Neural progenitor cell (in vitro differentiated cells): Measurements from ENCODE around the gene CBFB. TPM values are rescaled to one million over a fixed set of nuclear protein-coding genes. Genes with fewer than 3 reads are reported as not detected.

Experiments
- DNase-seq: peaks from one replicate; pipeline ENCODE4 v3.0.0-alpha.2; 2016; ENCODE audit warnings: low spot score
- H2AFZ ChIP-seq: fragments of 200-600 bp; sonication (generic); replicated peaks from 2 replicates; pipeline ENCODE4 v1.6.1; 2016; ENCODE audit warnings: antibody characterized with exemption
- H3F3A ChIP-seq: fragments of 200-600 bp; sonication (generic); 2 replicates; pipeline ENCODE4 v1.6.1; 2016; ENCODE audit warnings: antibody characterized with exemption, low read depth
- H3K27ac ChIP-seq: fragments of 200-600 bp; sonication (generic); 2 replicates; pipeline ENCODE4 v1.5.1; 2016; ENCODE audit warnings: mild to moderate bottlenecking
- H3K27me3 ChIP-seq: fragments of 200-600 bp; sonication (generic); 2 replicates; pipeline ENCODE4 v1.6.1; 2016; ENCODE audit warnings: mild to moderate bottlenecking, moderate library complexity
- H3K36me3 ChIP-seq: fragments of 200-600 bp; sonication (generic); 2 replicates; pipeline ENCODE4 v1.5.1; 2016
- H3K4me1 ChIP-seq: fragments of 200-600 bp; sonication (generic); 2 replicates; pipeline ENCODE4 v1.6.1; 2016; ENCODE audit warnings: mixed run types
- H3K4me2 ChIP-seq: fragments of 200-600 bp; sonication (generic); 2 replicates; pipeline ENCODE4 v1.6.1; 2016
- H3K4me3 ChIP-seq: fragments of 200-600 bp; sonication (generic); 2 replicates; pipeline ENCODE4 v1.5.1; 2016
- H3K79me2 ChIP-seq: fragments of 200-600 bp; sonication (generic); 2 replicates; pipeline ENCODE4 v1.6.1; 2016; ENCODE audit warnings: low read depth
- H3K9ac ChIP-seq: fragments of 200-600 bp; sonication (generic); 2 replicates; pipeline ENCODE4 v1.6.1; 2016
- H3K9me3 ChIP-seq: fragments of 200-600 bp; sonication (generic); 2 replicates; pipeline ENCODE4 v1.5.1; 2016; ENCODE audit warnings: low read depth
- H4K20me1 ChIP-seq: fragments of 200-600 bp; sonication (generic); 2 replicates; pipeline ENCODE4 v1.6.1; 2016; ENCODE audit warnings: low read depth
- H3K27ac Mint-ChIP-seq: 3 replicates; pipeline ENCODE4 v1.8.0; 2021; ENCODE audit warnings: mixed read lengths
- H3K27me3 Mint-ChIP-seq: 2 replicates; pipeline ENCODE4 v1.8.0; 2022; ENCODE audit warnings: low read depth, mild to moderate bottlenecking, inconsistent platforms, moderate library complexity, mixed read lengths; ENCODE audit not compliant: insufficient read depth
- H3K36me3 Mint-ChIP-seq: 3 replicates; pipeline ENCODE4 v1.8.0; 2021; ENCODE audit warnings: mixed read lengths
- H3K4me1 Mint-ChIP-seq: 3 replicates; pipeline ENCODE4 v1.8.0; 2021; ENCODE audit warnings: mixed read lengths
- H3K4me3 Mint-ChIP-seq: 3 replicates; pipeline ENCODE4 v1.8.0; 2021; ENCODE audit warnings: mild to moderate bottlenecking, moderate library complexity, mixed read lengths
- H3K9me3 Mint-ChIP-seq: 3 replicates; pipeline ENCODE4 v1.8.0; 2020; ENCODE audit warnings: mixed read lengths
- EZH2 ChIP-seq: fragments of 200-600 bp; sonication (generic); IDR thresholded peaks from 2 replicates; pipeline ENCODE4 v1.6.1; 2017; ENCODE audit warnings: antibody characterized with exemption, mild to moderate bottlenecking, moderate library complexity
- EZH2phosphoT487 ChIP-seq: fragments of 200-600 bp; sonication (generic); IDR thresholded peaks from 2 replicates; pipeline ENCODE4 v1.6.1; 2017; ENCODE audit warnings: antibody characterized with exemption
- total RNA-seq: library from RNA; depleted of rRNA; stranded (reverse); fragments of >200 nt; gene quantifications from 2 replicates; pipeline ENCODE4 v1.2.3, GENCODE V29; 2015; ENCODE audit warnings: low replicate concordance
- TF ChIP-seq, protein P1 (sequence below): fragments of 200-600 bp; sonication (generic); IDR thresholded peaks from 2 replicates; pipeline ENCODE4 v1.5.1; 2017; ENCODE audit warnings: antibody characterized with exemption, mild to moderate bottlenecking

Gene CBFB
- total RNA-seq, 1 donor from 2014 or later = 95.5 TPM

DNA sequence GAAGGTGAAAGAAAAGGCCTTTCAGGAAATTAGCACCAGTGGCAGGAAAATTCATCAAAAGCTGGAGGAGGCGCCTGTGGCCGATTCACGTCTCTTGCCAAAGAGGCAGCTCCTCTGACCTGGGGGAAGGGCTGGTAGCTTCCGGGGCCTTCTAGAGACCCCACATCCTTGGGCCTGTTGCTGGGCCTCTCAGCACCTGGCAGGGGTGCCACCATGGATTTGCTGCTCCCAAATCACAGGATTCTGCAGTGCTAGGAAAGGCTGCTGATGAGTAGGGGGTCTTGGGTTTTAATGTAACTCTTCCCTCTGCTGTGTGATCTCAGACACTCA, 11.6 kb upstream of the CBFB start:
- H3K27me3 ChIP-seq = peaks cover 46% of the 10 kb centered on the region
- H3K4me3 ChIP-seq = no peak overlapping the region
- Mint-ChIP-seq H3K4me3 (no peak overlapping the region), H3K27me3 (peaks cover 23% of the 10 kb centered on the region), H3K4me1 (peaks cover 4% of the 10 kb centered on the region), H3K9me3 (no peaks in the 10 kb centered on the region), H3K36me3 (no peaks in the 10 kb centered on the region), H3K27ac (no peak overlapping the region)
- no peak overlapping the region for H2AFZ ChIP-seq
- no peaks in the 10 kb centered on the region for H3K36me3 ChIP-seq
- H3K9me3 ChIP-seq = no peaks in the 10 kb centered on the region
- H3K79me2 ChIP-seq = no peaks in the 10 kb centered on the region
- peaks cover 5% of the 10 kb centered on the region for H3K4me1 ChIP-seq
- H3K27ac ChIP-seq = no peak overlapping the region
- no peaks in the 10 kb centered on the region for H4K20me1 ChIP-seq
- no peak overlapping the region for H3K4me2 ChIP-seq
- H3F3A ChIP-seq = peaks cover 12% of the 10 kb centered on the region
- no peak overlapping the region for H3K9ac ChIP-seq
- TF ChIP-seq, protein P1, sequence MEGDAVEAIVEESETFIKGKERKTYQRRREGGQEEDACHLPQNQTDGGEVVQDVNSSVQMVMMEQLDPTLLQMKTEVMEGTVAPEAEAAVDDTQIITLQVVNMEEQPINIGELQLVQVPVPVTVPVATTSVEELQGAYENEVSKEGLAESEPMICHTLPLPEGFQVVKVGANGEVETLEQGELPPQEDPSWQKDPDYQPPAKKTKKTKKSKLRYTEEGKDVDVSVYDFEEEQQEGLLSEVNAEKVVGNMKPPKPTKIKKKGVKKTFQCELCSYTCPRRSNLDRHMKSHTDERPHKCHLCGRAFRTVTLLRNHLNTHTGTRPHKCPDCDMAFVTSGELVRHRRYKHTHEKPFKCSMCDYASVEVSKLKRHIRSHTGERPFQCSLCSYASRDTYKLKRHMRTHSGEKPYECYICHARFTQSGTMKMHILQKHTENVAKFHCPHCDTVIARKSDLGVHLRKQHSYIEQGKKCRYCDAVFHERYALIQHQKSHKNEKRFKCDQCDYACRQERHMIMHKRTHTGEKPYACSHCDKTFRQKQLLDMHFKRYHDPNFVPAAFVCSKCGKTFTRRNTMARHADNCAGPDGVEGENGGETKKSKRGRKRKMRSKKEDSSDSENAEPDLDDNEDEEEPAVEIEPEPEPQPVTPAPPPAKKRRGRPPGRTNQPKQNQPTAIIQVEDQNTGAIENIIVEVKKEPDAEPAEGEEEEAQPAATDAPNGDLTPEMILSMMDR = no peak
- DNase-seq = no peak

DNA sequence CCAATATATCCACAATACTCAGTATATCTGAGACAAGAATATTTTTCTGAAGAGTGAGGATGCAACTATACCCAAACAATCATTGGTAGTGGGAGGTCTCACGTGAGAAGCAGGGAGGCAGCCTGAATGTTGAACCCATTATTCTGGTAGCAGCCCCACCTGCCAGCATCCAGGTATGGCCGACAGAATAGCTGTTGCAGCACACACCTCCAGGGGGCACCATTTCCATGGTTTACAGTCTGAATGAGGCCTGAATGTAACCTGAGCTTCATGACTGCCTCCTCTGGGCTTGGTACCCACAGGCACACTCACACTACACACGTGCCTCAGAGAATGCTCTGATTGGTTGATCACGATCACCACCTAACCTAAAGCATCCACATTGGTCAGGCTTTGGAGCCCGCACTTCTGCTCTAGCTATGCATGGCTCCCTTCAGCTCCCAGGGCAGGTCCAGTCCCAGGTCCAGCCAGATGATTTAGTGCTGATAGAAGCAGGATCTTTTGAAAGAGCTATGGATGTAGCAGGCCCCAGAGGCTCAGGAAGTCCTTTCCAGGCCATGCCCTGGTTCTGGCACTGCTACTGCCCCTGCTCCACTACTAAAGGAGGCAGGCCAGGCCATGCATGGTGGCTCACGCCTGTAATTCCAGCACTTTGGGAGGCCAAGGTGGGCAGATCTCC, 11.0 kb upstream of the CBFB start:
- Mint-ChIP-seq H3K27me3 (peaks cover 23% of the 10 kb centered on the region), H3K27ac (no peak overlapping the region), H3K36me3 (no peaks in the 10 kb centered on the region), H3K9me3 (no peaks in the 10 kb centered on the region), H3K4me3 (no peak overlapping the region), H3K4me1 (peaks cover 3% of the 10 kb centered on the region)
- peaks cover 12% of the 10 kb centered on the region for H3F3A ChIP-seq
- no peak overlapping the region for H2AFZ ChIP-seq
- peaks cover 5% of the 10 kb centered on the region for H3K4me1 ChIP-seq
- H3K4me3 ChIP-seq = no peak overlapping the region
- no peak overlapping the region for H3K27ac ChIP-seq
- H3K4me2 ChIP-seq = no peak overlapping the region
- H3K36me3 ChIP-seq = no peaks in the 10 kb centered on the region
- peak; percentile 93 for DNase-seq
- TF ChIP-seq, protein P1 = peak; percentile 86
- TF ChIP-seq EZH2 (no peak), EZH2phosphoT487 (no peak)
- no peaks in the 10 kb centered on the region for H4K20me1 ChIP-seq
- H3K79me2 ChIP-seq = no peaks in the 10 kb centered on the region
- H3K27me3 ChIP-seq = peaks cover 40% of the 10 kb centered on the region
- H3K9me3 ChIP-seq = no peaks in the 10 kb centered on the region
- H3K9ac ChIP-seq = no peak overlapping the region

DNA sequence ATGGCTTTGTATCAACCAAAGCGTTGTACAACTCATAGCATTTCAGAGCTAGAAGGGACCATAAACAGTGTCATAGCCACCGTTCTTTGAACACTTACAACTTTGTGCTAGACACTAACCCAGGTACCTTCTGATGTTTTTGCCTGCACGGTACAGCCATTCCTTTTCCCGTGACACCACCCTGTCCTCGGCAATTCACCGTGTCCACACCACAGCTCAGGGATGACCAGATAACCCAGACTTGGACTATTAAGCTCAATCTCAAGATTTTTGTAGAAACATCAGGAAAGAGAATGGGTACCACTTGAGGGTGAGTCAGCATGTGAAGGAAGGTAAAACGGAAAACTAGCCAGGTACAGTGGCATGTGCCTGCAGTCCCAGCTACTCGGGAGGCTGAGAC, 9.8 kb upstream of the CBFB start:
- H3F3A ChIP-seq = peaks cover 6% of the 10 kb centered on the region
- no peak overlapping the region for H3K9ac ChIP-seq
- Mint-ChIP-seq H3K4me3 (no peak overlapping the region), H3K4me1 (no peaks in the 10 kb centered on the region), H3K27me3 (peaks cover 23% of the 10 kb centered on the region), H3K27ac (peak overlapping the region; percentile 17), H3K9me3 (no peaks in the 10 kb centered on the region), H3K36me3 (no peaks in the 10 kb centered on the region)
- no peaks in the 10 kb centered on the region for H3K79me2 ChIP-seq
- H3K36me3 ChIP-seq = no peaks in the 10 kb centered on the region
- H3K4me1 ChIP-seq = no peaks in the 10 kb centered on the region
- no peak overlapping the region for H3K27ac ChIP-seq
- peaks cover 28% of the 10 kb centered on the region for H3K27me3 ChIP-seq
- no peak overlapping the region for H2AFZ ChIP-seq
- no peak for TF ChIP-seq EZH2phosphoT487
- TF ChIP-seq, protein P1 = no peak
- no peak for TF ChIP-seq EZH2
- no peak overlapping the region for H3K4me3 ChIP-seq
- no peak overlapping the region for H3K4me2 ChIP-seq
- H4K20me1 ChIP-seq = no peaks in the 10 kb centered on the region
- no peaks in the 10 kb centered on the region for H3K9me3 ChIP-seq
- DNase-seq = no peak
